Inferior parietal cortex (tissue), 1 donor: ENCODE measurements around the gene ASAP2.
"Not testable (repeated sequence)": the region's sequence is repeated elsewhere in the genome, so short reads cannot be mapped to it uniquely, and the experiment has no call there.

Source experiments
- DNase-seq: peaks from one replicate; pipeline ENCODE4 v3.0.0-alpha.2; 2016; ENCODE audit errors: extremely low spot score

Gene ASAP2

DNA sequence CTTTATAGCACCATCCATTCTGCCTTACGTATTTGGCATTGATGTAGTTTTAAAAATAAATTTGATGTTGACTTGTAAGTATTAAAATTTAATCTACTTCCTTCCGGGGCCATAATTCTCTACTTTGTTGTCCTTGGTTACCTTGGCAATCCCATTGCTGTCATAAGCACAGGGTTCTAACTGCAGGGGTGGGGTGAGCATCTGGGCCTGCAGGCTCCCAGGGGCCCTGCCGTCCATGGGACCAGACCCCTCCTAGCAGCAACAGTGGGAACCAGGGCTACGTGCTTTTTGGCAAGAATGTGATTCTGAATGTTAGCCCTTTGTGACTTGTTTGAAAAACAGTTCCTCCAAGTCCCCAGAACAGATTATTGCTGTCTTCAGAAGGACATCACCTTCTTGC is 4.9 kb downstream of the ASAP2 start:
- DNase-seq = no peak

DNA sequence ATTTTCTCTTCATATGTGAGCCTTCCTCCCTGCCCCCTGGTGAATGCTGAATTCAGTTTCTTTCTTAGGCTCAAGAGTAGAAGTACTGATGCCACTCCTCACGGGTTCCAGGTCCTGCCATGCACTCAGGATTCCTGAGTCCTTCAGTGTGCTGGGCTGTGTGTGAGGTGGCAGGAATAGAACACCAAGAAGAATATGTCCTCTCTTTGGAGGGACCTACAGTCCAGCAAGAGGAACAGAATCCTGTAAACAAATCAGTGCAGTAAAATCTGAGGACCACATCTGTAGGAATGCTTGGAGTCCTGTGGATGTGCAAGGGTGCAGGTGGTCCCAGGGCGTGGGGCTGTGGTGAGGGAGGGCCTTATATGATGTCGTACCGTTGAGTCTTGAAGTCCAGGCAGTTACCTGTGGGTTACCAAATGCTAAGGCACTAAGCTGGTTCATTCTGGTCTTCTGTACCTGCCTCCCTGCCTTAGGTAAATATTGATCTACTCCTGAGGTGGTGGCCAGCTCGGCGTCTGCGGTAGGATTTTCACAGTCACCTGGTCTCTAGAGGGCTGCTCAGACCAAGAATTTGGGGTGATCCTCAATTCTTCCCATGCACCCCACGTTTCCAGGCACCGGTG is 5.5 kb downstream of the ASAP2 start:
- no peak for DNase-seq

DNA sequence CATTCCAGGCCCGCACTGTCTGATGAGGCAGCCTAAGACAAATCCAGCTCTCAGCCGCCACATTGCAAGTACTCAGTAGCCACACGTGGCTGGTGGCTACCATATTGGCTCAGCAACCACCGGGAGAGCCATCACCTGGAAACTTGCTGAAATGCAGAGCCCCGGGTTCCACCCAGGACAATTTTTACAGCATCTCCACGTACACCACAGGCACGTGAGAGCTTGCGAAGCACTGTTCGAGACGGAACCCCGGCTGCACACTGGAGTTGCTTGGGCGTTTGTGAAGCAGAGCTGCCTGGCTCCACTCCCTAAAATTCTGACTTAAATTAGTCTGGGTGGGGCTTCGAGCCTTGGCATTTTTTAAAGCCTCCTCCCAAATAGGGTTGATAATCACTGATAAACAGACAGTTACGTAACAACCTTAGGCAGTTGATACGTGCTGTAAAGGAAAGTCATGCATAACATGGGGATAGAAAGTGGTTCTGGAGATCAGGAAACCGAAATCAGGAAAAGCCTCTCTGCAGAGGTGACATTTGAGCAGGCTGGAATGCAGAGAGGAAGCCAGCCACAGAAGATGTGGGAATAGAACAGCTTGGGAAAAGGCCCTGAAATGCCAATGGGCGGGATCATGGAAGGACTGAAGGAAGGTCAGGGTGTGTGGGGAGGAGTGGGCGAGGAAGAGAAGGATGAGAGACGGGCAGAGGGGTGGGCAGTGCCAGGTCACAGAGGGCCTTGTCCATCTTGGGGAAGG is 6.2 kb downstream of the ASAP2 start:
- no peak for DNase-seq

DNA sequence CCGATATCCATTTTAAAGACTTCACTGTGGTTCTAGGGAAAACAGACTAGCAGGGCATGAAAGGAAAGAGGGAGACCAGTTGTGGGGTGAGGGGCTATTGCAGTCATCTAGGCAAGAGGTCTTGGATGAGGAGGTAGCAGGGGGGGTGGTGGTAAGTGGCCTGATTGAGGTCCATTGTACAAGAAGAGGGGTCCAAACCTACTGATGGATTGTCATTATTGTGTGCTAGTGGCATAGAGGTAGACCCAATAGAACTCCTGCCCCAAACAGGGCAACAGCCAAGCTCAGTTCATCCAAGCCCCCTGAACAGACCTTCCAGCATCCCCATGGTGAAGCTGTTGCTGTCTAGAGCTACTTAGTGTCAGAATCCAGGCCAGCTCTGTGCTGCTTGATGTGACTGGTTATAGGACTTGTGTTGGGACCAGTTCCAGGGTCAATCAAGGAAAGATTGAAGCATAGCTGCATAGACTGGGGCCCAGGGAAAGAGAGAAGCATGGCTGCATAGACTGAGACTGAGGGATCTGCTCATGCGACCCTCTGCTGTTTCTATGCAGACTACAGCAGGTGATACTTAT is 7.0 kb downstream of the ASAP2 start:
- DNase-seq = no peak

DNA sequence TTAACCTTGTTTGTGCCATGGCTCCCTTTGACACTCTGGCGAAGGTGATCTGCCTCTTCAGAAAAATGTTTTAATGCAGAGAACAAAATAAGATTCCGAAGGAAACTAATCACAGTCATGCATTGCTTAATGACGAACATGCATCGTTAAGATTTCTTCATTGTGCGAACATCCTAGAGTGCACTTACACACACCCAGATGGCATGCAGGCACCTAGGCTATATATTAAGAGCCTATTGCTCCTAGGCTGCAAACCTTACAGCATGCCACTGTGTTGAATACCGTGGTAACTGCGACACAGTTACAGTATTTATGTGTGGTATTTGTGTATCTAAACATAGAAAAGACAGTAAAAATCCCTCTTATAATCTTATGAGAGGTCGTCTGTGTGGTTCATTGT is 8.3 kb downstream of the ASAP2 start:
- DNase-seq = no peak

DNA sequence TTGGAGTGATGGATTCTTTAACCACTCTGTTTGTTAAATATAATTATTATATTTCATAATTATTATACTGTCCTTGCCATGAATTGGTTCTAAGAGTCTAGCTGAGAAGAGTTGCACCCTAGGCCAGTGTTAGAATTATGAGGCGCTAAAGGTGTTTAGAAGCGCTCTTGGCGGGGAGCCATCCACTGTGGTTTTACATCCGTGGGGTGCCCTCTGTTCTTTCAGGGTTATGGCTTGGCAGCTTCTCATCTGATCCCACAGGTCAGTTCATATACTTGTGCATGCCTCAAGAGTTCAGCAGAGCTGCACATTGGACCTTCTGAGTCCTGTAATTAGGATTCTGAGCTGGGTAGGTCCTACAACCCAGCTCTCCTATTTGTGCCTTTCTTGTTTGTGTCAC is 9.1 kb downstream of the ASAP2 start:
- DNase-seq = no peak

DNA sequence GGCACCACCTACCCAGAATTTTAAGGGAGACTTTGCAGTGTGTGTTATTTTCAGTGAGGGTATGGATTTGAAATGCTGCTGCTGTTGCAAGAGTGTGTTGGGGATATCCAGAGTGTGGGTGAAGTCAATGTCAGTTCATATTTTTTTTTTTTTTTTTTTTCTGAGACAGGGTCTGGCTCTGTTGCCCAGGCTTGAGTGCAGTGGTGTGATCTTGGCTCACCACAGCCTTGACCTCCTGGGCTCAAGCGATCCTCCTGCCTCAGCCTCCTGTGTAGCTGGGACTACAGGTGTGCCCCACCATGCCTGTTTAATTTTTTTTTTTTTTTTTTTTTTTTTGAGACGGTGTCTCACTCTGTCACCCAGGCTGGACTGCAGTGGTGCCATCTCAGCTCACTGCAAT is 9.5 kb downstream of the ASAP2 start:
- DNase-seq = not testable (repeated sequence)

DNA sequence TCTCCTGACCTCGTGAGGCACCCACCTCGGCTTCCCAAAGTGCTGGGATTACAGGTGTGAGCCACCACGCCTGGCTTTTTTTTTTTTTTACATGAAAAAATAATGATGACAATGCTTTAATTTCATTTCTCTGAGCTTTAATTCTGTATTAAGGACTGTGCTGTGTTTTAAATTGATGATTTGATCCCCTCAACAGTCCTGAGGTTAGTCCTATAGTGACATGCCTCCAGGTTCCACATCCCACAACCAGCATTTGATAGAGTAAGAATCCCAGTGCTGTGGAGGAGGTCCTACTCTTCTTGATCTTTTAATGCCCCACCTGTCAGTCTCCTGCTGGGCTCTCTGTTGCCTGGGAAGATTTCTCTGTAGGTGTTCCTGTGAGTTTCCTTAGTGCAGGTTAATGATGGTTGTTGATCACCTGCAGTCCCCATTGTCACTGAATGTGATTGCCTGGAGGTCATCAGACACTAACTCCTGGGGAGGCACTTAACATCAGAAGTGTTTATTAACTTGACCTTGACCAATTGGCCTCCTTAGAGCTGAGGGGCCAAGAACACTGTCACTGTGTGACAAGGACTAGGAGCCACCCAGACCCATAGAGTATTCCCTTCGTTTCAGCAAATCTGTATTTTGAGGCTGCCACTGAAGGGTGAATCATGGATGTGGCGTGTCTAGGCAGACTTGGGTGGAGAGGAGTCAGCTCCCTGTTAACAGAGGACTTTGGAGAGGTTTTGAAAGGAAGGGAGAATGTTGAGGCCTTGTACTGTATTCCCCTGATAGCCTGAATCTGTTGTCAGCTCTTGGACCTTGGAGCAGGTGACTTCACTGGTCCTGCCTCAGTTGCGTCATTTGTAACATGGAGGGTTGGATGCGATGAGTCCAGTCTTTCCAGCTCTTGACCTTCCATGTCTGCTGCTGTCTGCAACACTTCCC is 11.5 kb downstream of the ASAP2 start:
- no peak for DNase-seq

DNA sequence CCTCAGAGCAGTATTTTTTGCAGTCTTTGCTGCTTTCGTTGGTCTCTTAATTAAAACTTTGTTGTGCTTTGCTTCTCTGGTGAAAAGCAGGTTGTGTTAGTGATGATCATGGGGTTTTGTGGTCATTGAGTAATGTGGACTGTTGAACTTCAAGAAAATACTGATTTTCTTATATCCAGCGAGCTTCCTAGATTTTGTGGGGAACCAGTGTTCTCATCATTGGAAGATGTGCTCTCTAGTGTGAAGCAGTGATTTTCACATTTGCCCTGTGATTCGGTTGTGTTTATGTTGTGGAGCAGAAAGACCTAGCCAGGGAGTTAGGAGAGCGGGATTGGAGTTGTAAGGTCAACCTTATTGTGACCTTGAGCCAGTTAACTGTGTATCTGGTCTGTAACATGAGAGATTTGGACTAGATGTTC is 12.4 kb downstream of the ASAP2 start:
- no peak for DNase-seq

DNA sequence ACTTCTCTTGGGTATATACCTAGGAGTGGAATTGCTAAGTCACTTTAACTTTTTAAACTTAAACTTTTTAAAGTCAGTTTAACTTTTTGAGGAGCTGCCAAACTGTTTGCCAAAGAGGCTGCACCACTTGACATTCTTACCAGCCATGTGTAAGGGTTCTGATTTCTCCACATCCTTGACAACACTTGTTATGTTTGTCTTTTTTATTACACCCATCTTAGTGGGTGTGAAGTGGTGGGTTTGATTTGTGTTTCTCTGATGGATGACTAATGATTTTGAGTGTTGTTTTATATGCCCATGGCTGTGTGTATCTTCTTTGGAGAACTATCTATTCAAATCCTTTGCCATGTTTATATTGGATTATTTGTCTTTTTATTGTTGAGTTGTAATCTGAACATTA is 13.6 kb downstream of the ASAP2 start:
- DNase-seq = no peak

DNA sequence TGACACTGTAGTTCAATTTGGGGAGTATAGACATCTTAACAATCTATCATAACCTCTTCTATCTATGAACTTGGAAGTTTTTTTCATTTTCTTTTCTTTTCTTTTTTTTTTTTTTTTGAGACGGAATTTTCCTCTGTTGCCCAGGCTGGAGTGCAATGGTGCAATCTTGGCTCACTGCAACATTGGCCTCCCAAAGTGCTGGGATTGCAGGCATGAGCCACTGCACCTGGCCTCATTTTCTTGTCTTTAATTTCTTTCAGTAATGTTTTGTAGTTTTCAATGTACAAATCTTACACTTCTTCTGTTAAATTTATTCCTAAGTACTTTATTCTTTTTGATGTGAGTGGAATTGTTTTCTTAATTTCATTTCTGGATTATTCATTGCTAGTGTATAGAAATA is 14.6 kb downstream of the ASAP2 start:
- DNase-seq = no peak

DNA sequence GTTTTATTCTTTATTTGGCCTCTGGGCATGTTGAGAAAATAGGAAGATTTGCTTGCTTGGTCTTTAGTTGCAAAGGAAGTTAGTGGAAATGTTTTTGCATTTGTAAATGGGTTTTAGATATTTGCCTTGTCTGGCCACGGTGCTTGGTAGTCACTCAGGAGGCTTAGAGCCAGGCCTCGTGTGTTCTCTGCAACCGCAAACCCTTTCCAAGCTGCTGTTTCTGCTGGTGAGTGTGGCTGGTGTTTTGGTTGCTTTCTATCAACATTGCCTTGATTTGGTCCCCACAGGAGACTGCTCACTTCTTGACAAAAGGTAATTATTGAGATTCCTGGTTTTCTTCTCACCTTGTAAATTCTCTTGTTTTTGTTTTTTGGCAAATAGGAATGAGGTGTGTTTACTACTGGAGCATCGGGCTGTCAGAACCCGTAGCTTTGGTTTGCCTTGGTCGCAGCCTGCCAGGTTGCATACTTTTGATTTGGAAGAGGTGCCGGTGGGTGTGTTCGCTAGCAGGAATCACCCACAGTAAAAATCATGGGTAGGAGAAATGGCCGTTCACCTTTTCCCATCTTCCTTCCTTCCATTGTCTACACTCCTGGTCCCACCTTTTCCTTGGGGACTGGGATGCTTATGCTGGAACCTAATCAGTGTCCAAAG is 15.8 kb downstream of the ASAP2 start:
- DNase-seq = no peak

DNA sequence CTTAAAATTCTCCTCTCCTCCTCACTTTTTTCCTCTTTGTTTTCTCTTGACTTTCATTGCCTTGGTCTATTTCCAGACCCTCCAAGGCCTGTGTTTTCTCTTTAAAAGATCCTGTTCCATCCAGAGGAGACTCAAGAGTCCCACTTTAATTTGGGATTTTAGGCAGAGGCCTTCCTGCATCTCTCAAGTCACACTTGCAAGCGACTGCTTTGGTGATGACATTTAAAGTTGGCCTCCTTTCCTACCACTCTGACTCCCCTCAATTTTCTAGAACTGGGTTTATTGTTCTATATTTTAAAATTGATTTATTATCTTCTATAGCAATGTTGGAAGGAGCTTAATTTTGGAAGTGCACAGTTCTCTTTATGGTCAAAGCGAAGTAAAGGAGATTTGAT is 16.3 kb downstream of the ASAP2 start:
- no peak for DNase-seq

DNA sequence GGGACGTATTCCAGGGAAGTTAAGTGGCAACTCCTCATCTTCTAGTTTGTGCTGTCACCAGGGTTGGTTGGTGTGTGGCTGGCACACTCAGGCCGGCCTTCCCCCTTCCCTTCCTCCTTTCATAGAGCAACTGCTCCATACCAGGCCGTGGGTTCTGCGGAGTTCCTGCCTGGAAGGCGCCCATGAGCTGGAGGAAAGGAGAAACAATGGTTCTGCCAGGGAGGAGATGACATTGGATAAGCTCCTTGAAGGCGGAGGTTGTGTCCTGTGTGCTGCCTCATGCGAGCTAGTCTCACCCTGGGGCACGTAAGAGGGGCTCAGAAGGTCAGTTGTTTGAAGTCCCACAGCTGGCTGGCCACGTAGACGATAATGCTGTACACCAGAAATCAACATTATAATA is 19.2 kb downstream of the ASAP2 start:
- no peak for DNase-seq

DNA sequence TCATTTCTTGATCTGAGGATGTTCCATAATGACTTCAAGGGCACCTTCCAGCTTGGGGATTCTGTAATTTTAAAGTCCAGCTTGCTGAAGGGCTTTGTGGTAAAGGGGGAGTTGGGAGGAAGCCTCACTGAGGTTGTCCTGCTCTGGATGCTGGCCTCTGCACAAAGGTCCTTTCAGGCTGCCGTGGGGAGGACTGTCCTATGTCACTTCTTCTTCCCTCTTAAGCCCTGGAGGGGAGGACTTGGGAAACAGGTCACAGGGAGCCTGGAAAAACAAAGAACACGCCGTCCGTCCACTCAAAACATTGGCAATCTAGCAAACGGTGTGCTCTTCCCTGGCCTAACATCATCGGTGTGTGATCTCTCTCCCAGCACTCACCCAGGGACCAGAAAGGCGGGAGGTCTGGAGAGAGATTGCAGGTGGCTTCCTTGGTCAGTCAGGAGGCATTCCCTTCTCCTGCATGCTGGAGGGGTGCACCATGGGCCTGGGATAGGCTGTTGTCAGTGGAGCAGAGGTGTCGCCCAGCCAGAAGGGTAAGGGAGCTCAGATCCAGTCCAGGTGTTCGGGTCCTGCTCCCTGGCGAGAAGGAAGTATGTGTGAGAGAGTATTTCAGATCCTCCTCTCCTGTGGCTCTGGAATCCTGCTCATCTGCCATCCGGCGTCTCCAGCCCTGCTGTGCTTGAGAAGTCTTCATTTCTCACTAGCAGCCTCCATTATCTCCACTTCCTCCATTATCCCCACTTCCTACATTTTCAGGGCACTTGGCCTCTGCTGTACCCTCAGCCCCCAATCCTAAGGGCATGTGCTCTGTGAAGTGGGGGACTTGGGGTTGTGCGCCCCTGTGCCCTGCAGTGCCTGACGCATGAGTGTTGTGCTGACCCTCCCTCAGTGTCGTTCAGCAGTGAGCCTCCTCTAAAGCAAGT is 20.1 kb downstream of the ASAP2 start:
- DNase-seq = no peak

DNA sequence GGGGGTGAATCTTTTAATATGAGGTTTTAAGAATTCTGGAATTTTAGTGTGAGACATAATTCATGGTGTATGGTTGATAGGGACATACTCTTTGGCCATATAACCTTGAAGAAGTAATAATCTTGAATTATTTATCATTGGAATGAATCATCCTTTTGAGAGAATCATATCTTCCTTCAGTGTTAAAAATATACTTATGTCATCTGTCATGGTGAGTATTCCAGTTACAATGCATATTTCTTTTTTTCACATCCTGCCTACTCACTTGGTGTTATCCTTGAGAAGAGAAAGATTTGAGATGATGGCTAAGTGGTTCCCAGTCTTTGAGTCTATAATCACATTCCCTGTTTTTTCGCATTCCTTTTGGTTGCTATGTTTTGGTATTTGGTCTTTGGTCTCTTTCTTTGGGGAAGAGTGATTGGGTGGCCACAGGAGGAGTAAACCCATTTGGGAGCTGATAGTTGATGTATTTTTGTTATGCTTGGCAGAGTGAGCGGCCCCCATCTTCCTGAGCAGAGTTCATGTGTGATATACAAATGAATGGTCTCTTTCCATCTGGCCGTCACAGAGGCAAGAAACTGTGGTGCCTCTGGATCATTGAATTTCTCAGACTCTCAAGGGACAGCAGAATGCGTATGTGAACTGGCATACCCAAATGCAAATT is 21.6 kb downstream of the ASAP2 start:
- DNase-seq = no peak

DNA sequence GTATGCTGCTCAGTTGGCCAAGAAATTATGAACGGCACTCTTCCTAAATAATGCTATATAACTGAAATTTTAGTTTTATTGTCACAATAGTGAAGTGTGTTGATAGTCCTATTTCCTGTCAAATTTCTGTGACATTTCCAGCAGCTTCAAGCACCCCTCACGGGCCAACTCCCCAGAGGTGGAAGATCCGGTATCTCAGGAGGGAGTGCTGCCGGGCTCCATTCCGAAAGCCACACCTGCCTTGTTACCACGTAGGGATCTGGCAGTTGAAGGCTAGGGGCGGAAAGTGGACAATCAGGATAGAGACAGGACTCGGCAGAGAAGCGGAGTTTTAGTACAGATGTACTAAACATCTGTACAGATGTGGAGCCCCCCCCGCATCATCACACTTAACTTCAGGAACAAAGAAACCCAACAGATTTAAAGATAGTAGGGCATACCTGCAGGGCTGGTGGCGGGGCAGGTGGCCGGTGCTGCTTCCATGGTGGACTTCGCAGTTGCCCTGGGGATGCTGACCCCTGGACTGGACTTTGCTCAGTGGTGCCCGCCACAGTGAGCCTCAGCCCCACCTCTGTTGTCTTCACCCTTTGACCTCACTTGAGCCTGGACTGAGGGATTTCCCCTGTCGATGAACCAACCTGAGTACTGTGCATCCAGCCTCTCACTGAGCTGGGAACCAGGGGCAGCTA is 22.3 kb downstream of the ASAP2 start:
- DNase-seq = no peak

DNA sequence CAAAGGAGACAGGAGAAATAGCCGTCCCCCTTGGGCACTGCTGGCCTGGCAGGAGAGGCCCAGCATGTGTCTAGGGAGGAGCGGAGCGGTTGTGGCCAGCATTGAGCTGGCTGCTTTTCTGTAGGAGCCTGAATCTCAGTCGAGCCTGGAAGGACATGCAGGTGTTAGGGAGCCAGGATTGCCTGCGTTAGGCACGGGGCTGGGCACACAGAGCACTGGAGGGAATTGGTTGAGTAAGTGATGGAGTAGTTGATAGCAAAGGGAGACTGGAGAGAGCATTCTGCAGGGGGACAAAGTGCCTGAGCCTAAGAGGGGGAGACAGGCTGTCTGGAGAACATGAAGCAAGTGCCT is 22.8 kb downstream of the ASAP2 start:
- DNase-seq = no peak

DNA sequence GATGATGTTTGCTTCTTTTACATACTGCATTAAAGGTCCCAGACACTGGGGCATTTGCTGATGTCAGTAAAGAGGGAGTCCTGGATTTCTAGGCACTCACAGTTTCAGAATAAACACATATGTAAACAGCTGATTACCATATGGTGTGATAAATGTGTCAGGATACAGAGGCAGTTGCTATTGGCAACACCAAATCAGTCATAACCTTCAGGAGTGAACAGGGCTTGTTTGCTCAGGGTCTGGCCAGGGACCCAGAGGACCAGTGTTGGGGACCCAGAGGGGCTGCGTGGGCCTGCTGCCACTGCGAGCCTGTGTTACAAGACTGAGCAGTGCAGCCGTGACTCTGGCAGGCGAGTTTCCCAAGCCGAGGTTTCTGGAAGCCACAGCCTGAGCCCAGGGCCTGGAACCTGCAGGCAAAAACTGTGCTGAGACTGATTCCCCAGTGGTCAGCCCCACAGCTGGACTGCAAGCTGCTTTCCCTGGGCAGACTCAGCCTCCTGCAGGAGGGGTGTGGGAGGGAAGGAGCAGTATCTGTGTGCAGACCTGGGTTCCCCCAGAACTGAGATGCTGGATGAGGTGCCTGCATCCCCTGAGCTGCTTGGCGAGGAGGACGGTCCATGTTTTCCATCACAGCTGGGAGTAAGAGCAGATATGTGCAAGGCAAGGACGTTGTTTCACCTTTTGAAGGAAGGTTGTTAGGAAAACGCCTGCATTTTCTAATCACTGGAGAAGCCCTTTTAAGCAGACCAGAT is 23.6 kb downstream of the ASAP2 start:
- no peak for DNase-seq
